Measurements from ENCODE around the gene MUC3A. TPM values are rescaled to one million over a fixed set of nuclear protein-coding genes. Genes with fewer than 3 reads are reported as not detected.

The MUC3A gene
- polyA plus RNA-seq, 4 donors, result 0.04 to 0.57 (median 0.33) TPM

DNA sequence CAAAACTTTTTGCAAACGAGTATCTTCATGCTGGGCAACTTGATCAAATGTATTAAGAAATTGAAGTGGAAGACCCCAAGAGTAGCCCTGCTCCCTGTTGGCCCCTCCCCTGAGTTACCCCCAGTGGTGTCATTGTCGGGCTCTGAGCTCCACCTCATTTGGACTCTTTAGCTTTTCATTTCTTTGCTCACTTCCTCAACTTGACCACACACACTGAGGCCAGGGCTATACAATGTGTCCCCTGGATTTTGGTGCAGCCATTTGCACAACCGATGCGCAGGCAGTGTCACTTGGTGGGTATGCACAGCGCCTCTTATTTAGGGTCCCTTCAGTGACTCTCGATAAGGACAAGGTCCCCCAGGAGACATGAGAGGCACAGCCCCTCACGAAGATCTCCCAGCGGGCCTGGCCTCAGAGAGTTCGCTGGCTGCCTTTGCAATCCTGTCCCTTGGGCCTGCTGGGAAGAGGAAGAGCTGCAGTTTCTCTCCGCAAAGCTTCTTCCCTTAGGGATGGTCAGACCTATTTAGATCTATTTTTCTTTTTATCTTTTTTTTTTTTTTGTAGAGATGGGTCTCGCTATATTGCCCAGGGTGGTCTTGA is 2.5 kb upstream of the MUC3A start:
- DNase-seq (ENCODE audit: low read depth in 4 of 4, low spot score in 3 of 4), result no peak

DNA sequence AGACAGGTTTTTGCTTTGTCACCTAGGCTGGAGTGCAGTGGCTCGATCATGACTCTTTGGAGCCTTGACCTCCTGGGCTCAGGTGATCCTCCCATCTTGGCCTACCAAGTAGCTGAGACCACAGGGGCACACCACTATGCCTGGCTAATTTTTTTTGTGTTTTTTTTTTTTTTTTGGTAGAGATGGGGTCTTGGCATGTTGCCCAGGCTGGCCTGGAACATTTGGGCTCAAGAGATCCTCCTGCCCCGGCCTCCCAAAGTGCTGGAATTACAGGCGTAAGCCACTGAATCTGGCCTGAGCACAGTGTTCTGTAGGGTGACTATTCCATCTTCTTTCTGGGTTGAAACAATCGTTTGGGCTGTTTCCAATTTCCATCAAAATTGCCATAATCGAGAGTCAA is 1.5 kb upstream of the MUC3A start:
- DNase-seq (ENCODE audit: low read depth in 4 of 4, low spot score in 3 of 4), result no peak

DNA sequence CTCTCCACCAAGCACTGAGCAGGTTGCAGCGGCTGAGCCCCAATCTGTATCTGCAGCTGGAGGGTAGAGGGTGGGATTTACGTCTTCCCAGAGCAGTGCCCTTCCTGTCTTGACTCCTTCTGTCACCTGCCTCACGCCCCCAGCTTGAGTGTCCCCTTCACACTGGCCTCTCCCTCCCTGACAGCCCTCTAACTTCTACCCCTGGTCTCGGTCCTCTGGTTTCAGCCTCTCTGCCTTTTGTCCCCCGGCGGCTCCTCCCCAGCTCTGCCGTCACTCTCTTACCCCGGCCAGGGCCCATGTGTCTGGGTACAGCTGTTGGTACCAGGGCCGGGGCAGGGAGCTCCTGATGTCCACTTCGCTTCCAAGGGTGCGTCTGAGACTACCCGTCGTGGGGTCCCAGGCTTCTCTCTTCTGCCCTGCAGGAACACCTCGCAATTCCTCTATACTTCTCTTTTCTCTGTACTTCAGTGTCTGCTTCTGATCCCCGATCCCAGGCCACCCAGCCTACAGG is 654 bp downstream of the MUC3A start:
- no peak for DNase-seq (ENCODE audit: low read depth in 4 of 4, low spot score in 3 of 4)

GRCh38 chr7:100951172-100951571 is 1.8 kb downstream of the MUC3A start:
- no peak for DNase-seq (ENCODE audit: low read depth in 4 of 4, low spot score in 3 of 4)

GRCh38 chr7:100951888-100952560 is 2.7 kb downstream of the MUC3A start:
- no peak for DNase-seq (ENCODE audit: low read depth in 4 of 4, low spot score in 3 of 4)

- no peak for DNase-seq (ENCODE audit: low read depth in 4 of 4, low spot score in 3 of 4)
Observed at GRCh38 chr7:100952641-100953040, 3.3 kb downstream of the MUC3A start.

DNA sequence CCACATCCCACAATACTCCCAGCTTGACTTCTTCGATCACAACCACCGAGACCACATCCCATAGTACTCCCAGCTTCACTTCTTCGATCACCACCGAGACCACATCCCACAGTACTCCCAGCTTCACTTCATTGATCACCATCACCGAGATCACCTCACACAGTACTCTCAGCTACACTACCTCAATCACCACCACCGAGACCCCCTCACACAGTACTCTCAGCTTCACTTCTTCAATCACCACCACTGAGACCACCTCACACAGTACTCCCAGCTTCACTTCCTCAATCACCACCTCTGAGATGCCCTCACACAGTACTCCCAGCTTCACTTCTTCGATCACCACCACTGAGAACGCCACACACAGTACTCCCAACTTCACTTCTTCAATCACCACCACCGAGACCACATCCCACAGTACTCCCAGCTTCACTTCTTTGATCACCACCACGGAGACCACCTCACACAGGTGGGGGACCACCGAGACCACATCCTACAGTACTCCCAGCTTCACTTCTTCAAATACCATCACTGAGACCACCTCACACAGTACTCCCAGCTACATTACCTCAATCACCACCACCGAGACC is 8.6 kb downstream of the MUC3A start:
- DNase-seq (ENCODE audit: low read depth in 4 of 4, low spot score in 3 of 4), result no peak

- no peak for DNase-seq (ENCODE audit: low read depth in 4 of 4, low spot score in 3 of 4)
Observed at GRCh38 chr7:100959894-100960293, 10.6 kb downstream of the MUC3A start.

DNA sequence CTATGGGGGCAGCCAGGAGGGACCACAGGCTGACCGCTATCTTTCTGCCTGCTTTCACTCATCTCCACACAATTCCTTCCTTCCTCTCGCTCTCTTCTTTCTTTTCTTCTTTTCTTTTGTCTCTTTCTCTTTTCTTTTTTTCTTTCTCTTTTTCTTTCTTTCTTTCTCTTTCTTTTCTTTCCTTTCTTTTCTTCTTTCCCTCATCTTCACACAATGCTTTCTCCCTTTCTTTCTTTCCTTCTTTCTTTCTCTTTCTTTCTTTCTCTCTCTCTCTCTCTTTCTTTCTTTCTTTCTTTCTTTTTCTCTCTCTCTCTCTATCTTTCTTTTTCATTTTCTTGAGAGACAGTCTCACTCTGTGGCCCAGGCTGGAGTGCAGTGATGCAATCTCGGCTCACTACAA is 13.2 kb downstream of the MUC3A start:
- no peak for DNase-seq (ENCODE audit: low read depth in 4 of 4, low spot score in 3 of 4)

GRCh38 chr7:100963386-100963785 is 14.1 kb downstream of the MUC3A start:
- DNase-seq (ENCODE audit: low read depth in 4 of 4, low spot score in 3 of 4), result no peak

DNA sequence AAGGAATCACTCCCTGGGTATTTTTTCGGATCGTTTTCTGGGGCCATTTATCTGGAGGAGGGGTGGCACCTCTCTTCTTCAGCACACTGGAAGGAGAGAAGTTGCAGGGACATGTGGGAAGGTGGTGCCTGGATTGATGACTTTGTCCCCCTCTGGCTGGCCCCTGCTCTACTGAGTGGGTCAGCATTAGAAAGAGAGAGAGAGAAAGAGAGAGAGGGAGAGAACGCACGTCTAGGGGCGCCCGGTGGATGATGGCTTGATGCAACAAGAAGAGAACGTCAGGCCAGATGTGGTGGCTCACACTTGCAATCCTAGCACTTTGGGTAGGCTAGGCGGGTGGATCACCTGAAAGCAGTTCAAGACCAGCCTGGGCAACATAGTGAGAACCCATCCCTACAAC is 14.5 kb downstream of the MUC3A start:
- no peak for DNase-seq (ENCODE audit: low read depth in 4 of 4, low spot score in 3 of 4)

DNA sequence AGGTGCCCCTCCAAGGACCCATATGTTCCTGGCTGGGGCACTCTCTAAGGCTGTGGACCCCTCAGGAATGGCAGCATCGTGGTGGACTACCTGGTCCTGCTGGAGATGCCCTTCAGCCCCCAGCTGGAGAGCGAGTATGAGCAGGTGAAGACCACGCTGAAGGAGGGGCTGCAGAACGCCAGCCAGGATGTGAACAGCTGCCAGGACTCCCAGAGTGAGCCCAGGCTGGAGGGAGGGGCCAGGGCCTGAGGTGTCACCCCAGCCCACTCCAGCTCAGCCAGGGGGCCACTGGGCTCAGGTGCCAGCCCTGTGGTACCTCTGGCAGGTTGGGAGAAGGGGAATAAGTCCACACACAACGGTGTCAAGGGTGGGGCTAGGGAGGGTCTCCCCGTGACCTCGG is 15.3 kb downstream of the MUC3A start:
- DNase-seq (ENCODE audit: low read depth in 4 of 4, low spot score in 3 of 4), result no peak

- no peak for DNase-seq (ENCODE audit: low read depth in 4 of 4, low spot score in 3 of 4)
Observed at GRCh38 chr7:100965045-100965722, 15.8 kb downstream of the MUC3A start.

DNA sequence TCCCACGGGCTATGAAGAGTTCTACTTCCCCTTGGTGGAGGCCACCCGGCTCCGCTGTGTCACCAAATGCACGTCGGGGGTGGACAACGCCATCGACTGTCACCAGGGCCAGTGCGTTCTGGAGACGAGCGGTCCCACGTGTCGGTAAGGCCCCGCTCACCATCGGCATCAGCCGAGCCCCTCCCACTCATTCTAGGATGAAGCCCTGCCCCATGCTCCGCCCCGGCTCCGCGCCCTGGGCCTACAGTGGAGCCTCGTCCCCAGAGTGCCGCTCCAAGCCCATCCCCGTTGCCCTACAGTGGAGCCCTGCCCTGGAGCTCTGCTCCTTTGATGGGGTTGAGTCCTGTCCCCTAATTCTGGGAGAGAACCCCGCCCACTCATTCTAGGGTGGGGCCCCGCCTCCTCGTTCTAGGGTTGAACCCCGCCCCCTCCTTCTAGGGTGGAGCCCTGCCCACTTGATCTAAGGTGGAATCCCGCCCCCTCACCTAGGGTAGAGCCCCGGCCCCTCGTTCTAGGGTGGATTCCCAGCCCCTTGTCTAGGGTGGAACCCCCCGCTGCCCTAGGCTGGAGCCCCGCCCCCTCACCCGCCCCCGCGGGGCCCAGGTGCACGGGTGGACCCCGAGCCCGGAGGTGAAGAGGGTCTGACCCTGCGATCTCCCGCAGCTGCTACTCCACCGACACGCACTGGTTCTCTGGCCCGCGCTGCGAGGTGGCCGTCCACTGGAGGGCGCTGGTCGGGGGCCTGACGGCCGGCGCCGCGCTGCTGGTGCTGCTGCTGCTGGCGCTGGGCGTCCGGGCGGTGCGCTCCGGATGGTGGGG is 16.6 kb downstream of the MUC3A start:
- peak in 3 of 4 donors; percentile 46 to 66 (median 56) for DNase-seq (ENCODE audit: low read depth in 4 of 4, low spot score in 3 of 4)

DNA sequence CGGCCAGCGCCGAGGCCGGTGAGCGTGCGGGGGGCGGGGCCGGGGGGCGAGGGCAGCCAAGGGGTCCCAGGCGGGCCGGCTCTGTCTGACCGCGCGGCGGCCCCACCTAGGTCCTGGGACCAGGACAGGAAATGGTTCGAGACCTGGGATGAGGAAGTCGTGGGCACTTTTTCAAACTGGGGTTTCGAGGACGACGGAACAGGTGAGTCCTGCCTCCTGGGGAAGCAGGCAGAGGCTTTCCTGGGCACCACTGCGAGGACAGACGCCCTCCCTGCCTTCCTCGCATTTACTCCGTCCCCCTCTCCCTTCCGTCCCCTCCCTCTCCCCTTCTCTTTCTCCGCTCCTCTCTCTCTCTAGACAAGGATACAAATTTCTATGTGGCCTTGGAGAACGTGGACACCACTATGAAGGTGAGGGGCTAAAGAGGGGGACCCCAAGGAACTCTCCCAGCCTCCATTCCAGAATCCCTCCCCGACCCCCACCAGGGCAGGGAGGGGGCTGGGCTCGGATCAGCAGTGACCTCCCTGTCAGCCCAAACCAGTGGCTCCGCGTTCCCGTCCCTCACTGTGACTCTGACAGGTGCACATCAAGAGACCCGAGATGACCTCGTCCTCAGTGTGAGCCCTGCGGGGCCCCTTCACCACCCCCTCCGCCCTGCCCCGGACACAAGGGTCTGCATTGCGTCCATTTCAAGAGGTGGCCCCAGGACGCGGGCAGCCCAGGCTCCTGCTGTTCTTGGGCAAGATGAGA is 17.4 kb downstream of the MUC3A start:
- no peak for DNase-seq (ENCODE audit: low read depth in 4 of 4, low spot score in 3 of 4)

GRCh38 chr7:100967292-100967863 is 18.0 kb downstream of the MUC3A start:
- no peak for DNase-seq (ENCODE audit: low read depth in 4 of 4, low spot score in 3 of 4)

DNA sequence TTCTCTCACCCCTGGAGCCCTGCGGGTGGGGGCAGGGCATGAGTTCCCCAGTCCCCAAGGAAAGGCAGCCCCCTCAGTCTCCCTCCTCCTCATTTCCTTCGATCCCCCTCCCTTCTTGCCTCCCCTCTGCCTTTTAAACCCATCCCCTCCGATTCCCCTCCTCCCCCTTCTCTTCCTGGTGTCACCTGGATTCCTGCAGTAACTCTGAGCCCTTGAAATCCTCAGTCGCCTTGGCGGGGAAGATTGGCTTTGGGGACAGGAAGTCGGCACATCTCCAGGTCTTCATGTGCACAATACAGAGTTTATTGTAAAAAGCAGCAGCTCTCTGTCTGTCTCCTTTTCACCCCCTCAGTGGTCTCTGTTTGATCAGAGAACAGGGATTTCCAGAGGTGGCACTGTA is 18.7 kb downstream of the MUC3A start:
- no peak for DNase-seq (ENCODE audit: low read depth in 4 of 4, low spot score in 3 of 4)

DNA sequence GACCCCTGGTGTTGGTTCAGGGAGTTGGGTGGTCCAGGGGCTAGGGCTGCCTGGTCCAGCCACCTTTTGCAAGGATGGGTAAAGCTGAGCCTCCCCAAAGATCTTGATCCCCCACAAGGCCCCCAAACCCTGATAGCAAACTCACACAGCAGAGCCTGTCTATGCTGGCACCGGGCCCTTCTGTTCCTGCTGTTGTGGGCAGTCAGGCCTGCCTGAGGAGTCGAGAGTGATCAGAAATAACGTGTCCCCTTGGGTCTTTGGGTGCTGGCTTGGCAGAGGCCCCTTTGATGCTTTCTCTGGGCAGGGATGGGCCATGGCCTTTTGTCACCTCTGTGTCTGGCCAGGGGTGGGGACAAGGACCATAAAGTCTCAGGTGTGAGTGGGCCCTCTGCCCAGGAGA is 19.3 kb downstream of the MUC3A start:
- no peak for DNase-seq (ENCODE audit: low read depth in 4 of 4, low spot score in 3 of 4)

- DNase-seq (ENCODE audit: low read depth in 4 of 4, low spot score in 3 of 4), result no peak
Observed at GRCh38 chr7:100969066-100969615, 19.8 kb downstream of the MUC3A start, which contains the start of gene MUC12. MUC12 (plus strand) TSS chr7:100969565; CDS start chr7:100969623, 58 bp downstream.

Measured in left renal pelvis (tissue), 4 donors.